ENCODE results near the gene PDCD4. TPM values are rescaled to one million over a fixed set of nuclear protein-coding genes. Genes with fewer than 3 reads are reported as not detected.

PDCD4 gene
- total RNA-seq, 1 experiment from 2014 or later, result 32.7 TPM

- TF ChIP-seq AFF4 (CRISPR knock-in tag; IDR thresholded peaks at IDR 0.05; ENCODE audit: borderline replicate concordance) (no peak), ATF6 (CRISPR knock-in tag; IDR thresholded peaks at IDR 0.05) (no peak), ZNF317 (CRISPR knock-in tag; IDR thresholded peaks at IDR 0.05; ENCODE audit: borderline replicate concordance, low read depth) (no peak), ATF1 (CRISPR knock-in tag; IDR thresholded peaks at IDR 0.05) (no peak), OVOL2 (CRISPR knock-in tag; IDR thresholded peaks at IDR 0.05; ENCODE audit: borderline replicate concordance) (no peak)
Observed at GRCh38 chr10:110898391-110898790, 26.7 kb downstream of the PDCD4 start (continued).

- Mint-ChIP-seq H3K4me1 (no peaks in the 10 kb centered on the region), H3K36me3 (peaks cover 3% of the 10 kb centered on the region; the same call in 1 of the 2 replicates), H3K27me3 (ENCODE audit: low read depth) (no peaks in the 10 kb centered on the region), H3K27ac (no peak overlapping the region), H3K9me3 (no peaks in the 10 kb centered on the region), H3K4me3 (no peak overlapping the region)
- POLR2A ChIA-PET, result no interaction called here
- TF ChIP-seq NR3C1 (CRISPR knock-in tag; conservative IDR thresholded peaks at IDR 0.05; ENCODE audit: low read depth) (no peak), MYBL2 (CRISPR knock-in tag; IDR thresholded peaks at IDR 0.05) (no peak), GABPB1 (CRISPR knock-in tag; IDR thresholded peaks at IDR 0.05) (no peak), NR2C2 (CRISPR knock-in tag; IDR thresholded peaks at IDR 0.05) (no peak), FOXJ3 (CRISPR knock-in tag; IDR thresholded peaks at IDR 0.05; ENCODE audit: borderline replicate concordance) (no peak), ZNF121 (CRISPR knock-in tag; IDR thresholded peaks at IDR 0.05) (no peak), KAT7 (CRISPR knock-in tag; IDR thresholded peaks at IDR 0.05; ENCODE audit: borderline replicate concordance) (no peak), CREM (CRISPR knock-in tag; IDR thresholded peaks at IDR 0.05) (no peak), ZNF425 (CRISPR knock-in tag; conservative IDR thresholded peaks at IDR 0.05) (no peak), PRDM15 (CRISPR knock-in tag; IDR thresholded peaks at IDR 0.05) (no peak), RORB (CRISPR knock-in tag; IDR thresholded peaks at IDR 0.05) (no peak), TP53 (CRISPR knock-in tag; IDR thresholded peaks at IDR 0.05) (no peak), NR1H2 (CRISPR knock-in tag; IDR thresholded peaks at IDR 0.05) (no peak), ZNF396 (CRISPR knock-in tag; IDR thresholded peaks at IDR 0.05; ENCODE audit: borderline replicate concordance) (no peak), ZNF416 (CRISPR knock-in tag; IDR thresholded peaks at IDR 0.05) (no peak), IRF1 (CRISPR knock-in tag; IDR thresholded peaks at IDR 0.05) (no peak), ZNF138 (CRISPR knock-in tag; conservative IDR thresholded peaks at IDR 0.05) (no peak), USF1 (CRISPR knock-in tag; IDR thresholded peaks at IDR 0.05) (no peak), SP1 (CRISPR knock-in tag; conservative IDR thresholded peaks at IDR 0.05) (no peak)
- no peak for ATAC-seq
- no peak for DNase-seq (ENCODE audit: low spot score)
- CTCF ChIA-PET, result no interaction called here
Observed at GRCh38 chr10:110900983-110901382, 29.3 kb downstream of the PDCD4 start.

All from WTC11 (cell line).